NB4 (cell line): ENCODE measurements around the gene HMG20B.

ENCODE experiments used
- MYC ChIP-seq: IDR thresholded peaks from 2 replicates; pipeline ENCODE4 v1.6.1; 2011; ENCODE audit warnings: low read depth, low read length
- POLR2A ChIP-seq: IDR thresholded peaks from 2 replicates; pipeline ENCODE4 v1.6.1; 2011; ENCODE audit warnings: mild to moderate bottlenecking; ENCODE audit not compliant: insufficient read length; ENCODE audit errors: extremely low read depth
- TF ChIP-seq, protein P1 (sequence below): IDR thresholded peaks from one replicate; pipeline ENCODE4 v1.5.1; 2012; ENCODE audit warnings: low read depth, low read length
- TF ChIP-seq, protein P2 (sequence below): IDR thresholded peaks from 2 replicates; pipeline ENCODE4 v1.6.1; 2011; ENCODE audit warnings: low read depth, low read length

DNA sequence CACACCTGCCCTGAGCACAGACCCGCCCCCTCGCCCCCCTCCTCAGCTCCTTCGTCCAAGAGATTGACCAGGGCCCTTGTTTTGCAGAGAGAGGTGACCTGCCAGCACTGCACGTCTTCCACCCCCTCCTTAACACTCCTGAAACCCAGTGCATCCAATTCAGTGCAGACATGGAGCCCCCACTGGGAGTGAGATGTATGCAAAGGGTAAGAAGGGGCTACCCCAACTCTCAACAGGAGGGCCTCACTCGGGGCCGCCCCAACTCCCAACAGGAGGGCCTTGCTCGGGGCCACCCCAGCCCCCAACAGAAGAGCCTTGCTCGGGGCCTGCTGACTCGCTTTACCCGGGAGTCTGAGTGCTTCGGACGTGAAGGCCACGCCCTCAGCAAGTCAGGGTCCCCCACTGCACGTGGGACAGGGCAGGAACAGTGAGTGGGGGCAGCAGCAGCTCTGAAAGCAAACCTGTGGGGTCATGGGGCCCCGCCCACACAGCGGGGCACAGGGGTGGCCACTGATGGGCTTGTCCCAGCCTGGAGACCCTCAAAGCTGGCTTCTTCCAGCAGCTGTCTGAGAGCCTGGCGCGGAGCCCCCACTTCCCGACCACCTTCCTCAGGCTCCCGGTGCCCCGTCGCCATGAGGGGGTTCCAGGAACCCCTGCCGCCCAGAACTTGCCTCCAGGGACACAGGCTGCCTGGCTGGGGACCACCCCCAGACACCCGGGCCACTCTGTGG, 48.2 kb downstream of the HMG20B start:
- TF ChIP-seq, protein P1, sequence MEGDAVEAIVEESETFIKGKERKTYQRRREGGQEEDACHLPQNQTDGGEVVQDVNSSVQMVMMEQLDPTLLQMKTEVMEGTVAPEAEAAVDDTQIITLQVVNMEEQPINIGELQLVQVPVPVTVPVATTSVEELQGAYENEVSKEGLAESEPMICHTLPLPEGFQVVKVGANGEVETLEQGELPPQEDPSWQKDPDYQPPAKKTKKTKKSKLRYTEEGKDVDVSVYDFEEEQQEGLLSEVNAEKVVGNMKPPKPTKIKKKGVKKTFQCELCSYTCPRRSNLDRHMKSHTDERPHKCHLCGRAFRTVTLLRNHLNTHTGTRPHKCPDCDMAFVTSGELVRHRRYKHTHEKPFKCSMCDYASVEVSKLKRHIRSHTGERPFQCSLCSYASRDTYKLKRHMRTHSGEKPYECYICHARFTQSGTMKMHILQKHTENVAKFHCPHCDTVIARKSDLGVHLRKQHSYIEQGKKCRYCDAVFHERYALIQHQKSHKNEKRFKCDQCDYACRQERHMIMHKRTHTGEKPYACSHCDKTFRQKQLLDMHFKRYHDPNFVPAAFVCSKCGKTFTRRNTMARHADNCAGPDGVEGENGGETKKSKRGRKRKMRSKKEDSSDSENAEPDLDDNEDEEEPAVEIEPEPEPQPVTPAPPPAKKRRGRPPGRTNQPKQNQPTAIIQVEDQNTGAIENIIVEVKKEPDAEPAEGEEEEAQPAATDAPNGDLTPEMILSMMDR, result no peak
- TF ChIP-seq, protein P2, sequence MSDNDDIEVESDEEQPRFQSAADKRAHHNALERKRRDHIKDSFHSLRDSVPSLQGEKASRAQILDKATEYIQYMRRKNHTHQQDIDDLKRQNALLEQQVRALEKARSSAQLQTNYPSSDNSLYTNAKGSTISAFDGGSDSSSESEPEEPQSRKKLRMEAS, result no peak
- no peak for TF ChIP-seq POLR2A
- no peak for TF ChIP-seq MYC
